HCT116 (cell line): ENCODE data around the gene CFAP97D2. TPM values are rescaled to one million over a fixed set of nuclear protein-coding genes. Genes with fewer than 3 reads are reported as not detected.

Experiments used
- ATAC-seq: fragments of 200-7000 bp; cut with Tn5 transposase; 2 replicates; pipeline ENCODE4 v1.9.1; 2020; ENCODE audit warnings: mild to moderate bottlenecking, moderate library complexity
- BruUV-seq: library from RNA; stranded (reverse); fragments of 400-500 nt; replicated peaks from 2 replicates; lab custom pipeline; 2021; lab: Mats Ljungman, UMichigan
- CTCF ChIA-PET: fragments of 300-600 bp; sonication (Branson Sonifier 250); formaldehyde crosslinking; loops from one replicate; lab custom pipeline; 2021; ENCODE audit warnings: antibody characterized with exemption; lab: Charles Lee
- POLR2A ChIA-PET: fragments of 300-600, 350-600 bp; sonication (Branson Sonifier 250); formaldehyde crosslinking; loops from one replicate; lab custom pipeline; 2021; ENCODE audit warnings: antibody characterized with exemption; lab: Charles Lee
- RAD21 ChIA-PET, 2 experiments: fragments of 300-600 bp; sonication (Branson Sonifier 250); formaldehyde crosslinking; loops; one replicate each; lab custom pipeline; 2023; ENCODE audit warnings: low total read pairs in 2 of 2; ENCODE audit not compliant: uncharacterized antibody in 2 of 2, unreplicated experiment in 2 of 2, low non-redundant PET in 1 of 2; lab: Charles Lee
- DNase-seq: peaks from one replicate; pipeline ENCODE4 v3.0.0-alpha.2; 2010; ENCODE audit warnings: low read depth, low spot score
- H2AFZ ChIP-seq: fragments of 200-600 bp; shearing (Covaris generic), sonication (generic); 2 replicates; pipeline ENCODE4 v1.6.1; 2017; ENCODE audit warnings: low read depth, mixed run types, mixed read lengths, antibody characterized with exemption, low read length; ENCODE audit not compliant: poor library complexity, severe bottlenecking
- H3K27ac ChIP-seq: 2 replicates; pipeline ENCODE4 v1.5.1; 2012; ENCODE audit warnings: low read depth, low read length
- H3K27me3 ChIP-seq: fragments of 200-600 bp; sonication (generic); 2 replicates; pipeline ENCODE4 v1.6.1; 2016; ENCODE audit warnings: mixed run types, low read length, mixed read lengths; ENCODE audit not compliant: insufficient read depth
- H3K36me3 ChIP-seq, 2 experiments: fragments of 200-500 bp in 1 of 2; fragments of 200-600 bp in 1 of 2; sonication (Bioruptor generic) in 1 of 2; sonication (generic) in 1 of 2; 2 replicates each; pipeline versions ENCODE4 v1.5.1 to v1.6.1; 2014 to 2016; ENCODE audit warnings: low read length in 2 of 2, inconsistent platforms in 1 of 2, mixed read lengths in 1 of 2, mixed run types in 1 of 2; ENCODE audit not compliant: insufficient read depth in 2 of 2, control insufficient read depth in 1 of 2
- H3K4me1 ChIP-seq, 2 experiments: fragments of 200-600 bp in 1 of 2; sonication (generic) in 1 of 2; 2 replicates each; pipeline versions ENCODE4 v1.5.1 to v1.6.1; 2012 to 2017; ENCODE audit warnings: low read length in 2 of 2, inconsistent platforms in 1 of 2, mild to moderate bottlenecking in 1 of 2, mixed read lengths in 1 of 2, mixed run types in 1 of 2, moderate library complexity in 1 of 2; ENCODE audit not compliant: insufficient read depth in 2 of 2, control insufficient read depth in 1 of 2
- H3K4me2 ChIP-seq: fragments of 200-600 bp; sonication (generic); 2 replicates; pipeline ENCODE4 v1.6.1; 2017; ENCODE audit warnings: mixed run types, low read length, mixed read lengths
- H3K4me3 ChIP-seq, 2 experiments: fragments of 200-600 bp in 1 of 2; sonication (generic) in 1 of 2; replicated peaks in 1 of 2; 2 replicates each; pipeline ENCODE4 v1.5.1; 2011 to 2016; ENCODE audit warnings: low read length in 2 of 2, control low read depth in 1 of 2, low read depth in 1 of 2, mild to moderate bottlenecking in 1 of 2, mixed read lengths in 1 of 2, mixed run types in 1 of 2
- H3K79me2 ChIP-seq: fragments of 200-600 bp; sonication (generic); 2 replicates; pipeline ENCODE4 v1.6.1; 2017; ENCODE audit warnings: mild to moderate bottlenecking, mixed run types, low read length, moderate library complexity, mixed read lengths; ENCODE audit not compliant: insufficient read depth
- H3K9ac ChIP-seq: fragments of 200-600 bp; sonication (generic); 2 replicates; pipeline ENCODE4 v1.6.1; 2016; ENCODE audit warnings: low read length, mixed read lengths
- H3K9me2 ChIP-seq: fragments of 200-600 bp; sonication (generic), shearing (Covaris generic); 2 replicates; pipeline ENCODE4 v1.6.1; 2017; ENCODE audit warnings: mixed run types, mild to moderate bottlenecking, moderate library complexity; ENCODE audit not compliant: insufficient read depth
- H3K9me3 ChIP-seq, 2 experiments: fragments of 200-500 bp in 1 of 2; fragments of 200-600 bp in 1 of 2; sonication (Bioruptor generic) in 1 of 2; sonication (generic) in 1 of 2; 2 replicates each; pipeline ENCODE4 v1.6.1; 2014 to 2017; ENCODE audit warnings: low read length in 2 of 2, mixed read lengths in 2 of 2, inconsistent platforms in 1 of 2, low read depth in 1 of 2, mild to moderate bottlenecking in 1 of 2, mixed run types in 1 of 2, moderate library complexity in 1 of 2; ENCODE audit not compliant: control insufficient read depth in 1 of 2, insufficient read depth in 1 of 2
- H4K20me1 ChIP-seq: fragments of 200-600 bp; sonication (generic), shearing (Covaris generic); 2 replicates; pipeline ENCODE4 v1.6.1; 2017; ENCODE audit warnings: mixed run types, mild to moderate bottlenecking, moderate library complexity; ENCODE audit not compliant: insufficient read depth
- CBX3 ChIP-seq: IDR thresholded peaks from 2 replicates; pipeline ENCODE4 v1.6.1; 2012; ENCODE audit warnings: low read depth
- CTCF ChIP-seq, 3 experiments: fragments of 200-600 bp in 1 of 3; sonication (generic) in 1 of 3; IDR thresholded peaks in 2 of 3; conservative IDR thresholded peaks in 1 of 3; 2 replicates each; pipeline ENCODE4 v1.5.1; 2012 to 2017; ENCODE audit warnings: low read depth in 2 of 3, low read length in 2 of 3, antibody characterized with exemption in 1 of 3, borderline replicate concordance in 1 of 3, control low read depth in 1 of 3, mild to moderate bottlenecking in 1 of 3, mixed read lengths in 1 of 3, mixed run types in 1 of 3, moderate library complexity in 1 of 3; ENCODE audit not compliant: insufficient read depth in 1 of 3
- EGR1 ChIP-seq: IDR thresholded peaks from 2 replicates; pipeline ENCODE4 v1.6.1; 2012; ENCODE audit warnings: low read depth
- ELF1 ChIP-seq: IDR thresholded peaks from 2 replicates; pipeline ENCODE4 v1.6.1; 2012; ENCODE audit warnings: low read depth, borderline replicate concordance
- EZH2 ChIP-seq: fragments of 200-600 bp; sonication (generic); IDR thresholded peaks from 2 replicates; pipeline ENCODE4 v1.6.1; 2017; ENCODE audit warnings: antibody characterized with exemption, mixed run types
- EZH2phosphoT487 ChIP-seq: fragments of 200-600 bp; IDR thresholded peaks from 2 replicates; pipeline ENCODE4 v1.6.1; 2018; ENCODE audit warnings: antibody characterized with exemption, borderline replicate concordance
- JUND ChIP-seq: IDR thresholded peaks from 2 replicates; pipeline ENCODE4 v1.6.1; 2012
- MAX ChIP-seq: IDR thresholded peaks from 2 replicates; pipeline ENCODE4 v1.6.1; 2012
- POLR2A ChIP-seq: IDR thresholded peaks from 2 replicates; pipeline ENCODE4 v1.7.0; 2011; ENCODE audit warnings: borderline replicate concordance; ENCODE audit not compliant: insufficient read depth, insufficient read length; ENCODE audit errors: extremely low read depth
- RAD21 ChIP-seq: IDR thresholded peaks from 2 replicates; pipeline ENCODE4 v1.6.1; 2012; ENCODE audit warnings: low read depth, mild to moderate bottlenecking
- SIN3A ChIP-seq: IDR thresholded peaks from 2 replicates; pipeline ENCODE4 v1.6.1; 2012; ENCODE audit warnings: low read depth
- SP1 ChIP-seq: IDR thresholded peaks from 2 replicates; pipeline ENCODE4 v1.6.1; 2012; ENCODE audit warnings: low read depth
- TCF7L2 ChIP-seq: IDR thresholded peaks from 2 replicates; pipeline ENCODE4 v1.7.0; 2011; ENCODE audit warnings: borderline replicate concordance, inconsistent platforms; ENCODE audit not compliant: insufficient read depth, insufficient read length; ENCODE audit errors: extremely low read depth
- YY1 ChIP-seq: IDR thresholded peaks from 2 replicates; pipeline ENCODE4 v1.6.1; 2011; ENCODE audit warnings: low read length, low read depth, moderate library complexity, mild to moderate bottlenecking; ENCODE audit not compliant: insufficient replicate concordance; ENCODE audit errors: extremely low read depth
- ZFX ChIP-seq: fragments of 450-650 bp; IDR thresholded peaks from 2 replicates; pipeline ENCODE4 v1.6.1; 2017
- ZNF274 ChIP-seq: fragments of 200-500 bp; sonication (Bioruptor generic); IDR thresholded peaks from 2 replicates; pipeline ENCODE4 v1.6.1; 2014; ENCODE audit warnings: mild to moderate bottlenecking, low read depth, low read length, inconsistent platforms
- intact Hi-C: fragments of 100-400 bp; cut with micrococcal nuclease; formaldehyde crosslinking; loops from 2 replicates; pipeline ENCODE4 v1.10.0; 2022
- total RNA-seq: library from RNA; stranded (reverse); gene quantifications from one replicate; pipeline ENCODE4 v1.2.1, GENCODE V29; 2021; ENCODE audit not compliant: unreplicated experiment
- TF ChIP-seq, protein P1 (sequence below): IDR thresholded peaks from 2 replicates; pipeline ENCODE4 v1.6.1; 2011; ENCODE audit warnings: mild to moderate bottlenecking, low read length, moderate library complexity; ENCODE audit not compliant: insufficient replicate concordance; ENCODE audit errors: extremely low read depth

CFAP97D2 gene
- total RNA-seq, 1 experiment from 2014 or later, result not detected

GRCh38 chr13:114166381-114167131 is 12.5 kb upstream of the CFAP97D2 start:
- no peak overlapping the region for H3K4me2 ChIP-seq
- H4K20me1 ChIP-seq, result no peaks in the 10 kb centered on the region
- H3K9ac ChIP-seq, result no peak overlapping the region
- ChIA-PET CTCF (no interaction called here), POLR2A (no interaction called here), RAD21 (no interaction called here)
- no peak overlapping the region for H2AFZ ChIP-seq
- no peak overlapping the region for H3K27ac ChIP-seq
- H3K4me3 ChIP-seq, result no peak overlapping the region
- ATAC-seq (no peak), DNase-seq (no peak)
- TF ChIP-seq SIN3A (no peak), YY1 (no peak), JUND (no peak), EGR1 (no peak), EZH2phosphoT487 (no peak), ELF1 (no peak), TCF7L2 (no peak), ZNF274 (no peak), EZH2 (no peak), ZFX (no peak), CTCF (IDR thresholded peaks at IDR 0.05 in 2 of 3, conservative IDR thresholded peaks at IDR 0.05 in 1 of 3; ENCODE audit: borderline replicate concordance in 1 of 3, insufficient read depth in 1 of 3, low read depth in 2 of 3, low read length in 2 of 3) (no peak), RAD21 (no peak), SP1 (no peak), POLR2A (no peak), CBX3 (no peak), MAX (no peak)
- TF ChIP-seq, protein P1, sequence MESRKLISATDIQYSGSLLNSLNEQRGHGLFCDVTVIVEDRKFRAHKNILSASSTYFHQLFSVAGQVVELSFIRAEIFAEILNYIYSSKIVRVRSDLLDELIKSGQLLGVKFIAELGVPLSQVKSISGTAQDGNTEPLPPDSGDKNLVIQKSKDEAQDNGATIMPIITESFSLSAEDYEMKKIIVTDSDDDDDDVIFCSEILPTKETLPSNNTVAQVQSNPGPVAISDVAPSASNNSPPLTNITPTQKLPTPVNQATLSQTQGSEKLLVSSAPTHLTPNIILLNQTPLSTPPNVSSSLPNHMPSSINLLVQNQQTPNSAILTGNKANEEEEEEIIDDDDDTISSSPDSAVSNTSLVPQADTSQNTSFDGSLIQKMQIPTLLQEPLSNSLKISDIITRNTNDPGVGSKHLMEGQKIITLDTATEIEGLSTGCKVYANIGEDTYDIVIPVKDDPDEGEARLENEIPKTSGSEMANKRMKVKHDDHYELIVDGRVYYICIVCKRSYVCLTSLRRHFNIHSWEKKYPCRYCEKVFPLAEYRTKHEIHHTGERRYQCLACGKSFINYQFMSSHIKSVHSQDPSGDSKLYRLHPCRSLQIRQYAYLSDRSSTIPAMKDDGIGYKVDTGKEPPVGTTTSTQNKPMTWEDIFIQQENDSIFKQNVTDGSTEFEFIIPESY, result no peak
- no peaks in the 10 kb centered on the region for H3K36me3 ChIP-seq
- H3K27me3 ChIP-seq, result 0 out of 2 replicates have a peak, but pooled peaks cover 2% of the 10 kb centered on the region
- no peaks in the 10 kb centered on the region for H3K79me2 ChIP-seq
- no peaks in the 10 kb centered on the region for H3K9me3 ChIP-seq
- H3K4me1 ChIP-seq, result no peaks in the 10 kb centered on the region
- no peaks in the 10 kb centered on the region for H3K9me2 ChIP-seq
- no TSS peak for BruUV-seq
- intact Hi-C loops, result no loop called here
